DND-41 (cell line): ENCODE results near the gene DNASE2B.

ENCODE experiments used
- ATAC-seq: fragments of 200-7000 bp; cut with Tn5 transposase; 3 replicates; pipeline ENCODE4 v1.9.1; 2021; ENCODE audit warnings: low read depth; ENCODE audit not compliant: insufficient read depth
- DNase-seq: peaks from one replicate; pipeline ENCODE4 v3.0.0-alpha.2; 2020
- H2AFZ ChIP-seq: 2 replicates; pipeline ENCODE4 v1.6.0; 2012; ENCODE audit warnings: low read depth, low read length
- H3K27ac ChIP-seq: 2 replicates; pipeline ENCODE4 v1.5.1; 2012; ENCODE audit warnings: low read length, inconsistent platforms
- H3K27me3 ChIP-seq: fragments of 200-600 bp; sonication (generic); 2 replicates; pipeline ENCODE4 v1.6.0; 2012; ENCODE audit warnings: low read length, mild to moderate bottlenecking, inconsistent platforms; ENCODE audit not compliant: insufficient read depth, poor library complexity
- H3K36me3 ChIP-seq: 2 replicates; pipeline ENCODE4 v1.5.1; 2012; ENCODE audit warnings: low read length, inconsistent platforms; ENCODE audit not compliant: insufficient read depth
- H3K4me1 ChIP-seq: 2 replicates; pipeline ENCODE4 v1.5.1; 2012; ENCODE audit warnings: mild to moderate bottlenecking, low read length; ENCODE audit not compliant: insufficient read depth
- H3K4me2 ChIP-seq: 2 replicates; pipeline ENCODE4 v1.6.0; 2012; ENCODE audit warnings: mild to moderate bottlenecking, moderate library complexity, low read length, inconsistent platforms; ENCODE audit not compliant: insufficient read depth
- H3K4me3 ChIP-seq, 2 experiments: fragments of 200-600 bp in 1 of 2; shearing (Covaris generic) in 1 of 2; 2 replicates each; pipeline ENCODE4 v1.5.1; 2012 to 2016; ENCODE audit warnings: inconsistent platforms in 2 of 2, low read length in 2 of 2, mild to moderate bottlenecking in 2 of 2, low read depth in 1 of 2, moderate library complexity in 1 of 2
- H3K79me2 ChIP-seq: 2 replicates; pipeline ENCODE4 v1.6.0; 2012; ENCODE audit warnings: low read length, inconsistent platforms; ENCODE audit not compliant: insufficient read depth
- H3K9ac ChIP-seq: 2 replicates; pipeline ENCODE4 v1.6.0; 2012; ENCODE audit warnings: low read depth, mild to moderate bottlenecking, inconsistent platforms, low read length, moderate library complexity
- H3K9me3 ChIP-seq: 2 replicates; pipeline ENCODE4 v1.5.1; 2012; ENCODE audit warnings: low read length, moderate library complexity, mild to moderate bottlenecking, inconsistent platforms; ENCODE audit not compliant: insufficient read depth, severe bottlenecking
- H4K20me1 ChIP-seq: 2 replicates; pipeline ENCODE4 v1.6.0; 2012; ENCODE audit warnings: low read length; ENCODE audit not compliant: insufficient read depth
- EZH2 ChIP-seq: IDR thresholded peaks from 3 replicates; pipeline ENCODE4 v1.6.1; 2012; ENCODE audit warnings: borderline replicate concordance, low read depth, mild to moderate bottlenecking, moderate library complexity, low read length, inconsistent platforms; ENCODE audit not compliant: severe bottlenecking
- TF ChIP-seq, protein P1 (sequence below): IDR thresholded peaks from 2 replicates; pipeline ENCODE4 v1.5.1; 2012; ENCODE audit warnings: borderline replicate concordance, low read length, moderate library complexity, mild to moderate bottlenecking; ENCODE audit not compliant: poor library complexity, severe bottlenecking; ENCODE audit errors: extremely low read depth

DNASE2B gene

GRCh38 chr1:84390226-84390625 lies 8.1 kb upstream of the DNASE2B start:
- no peak overlapping the region for H3K4me3 ChIP-seq
- ATAC-seq = no peak

GRCh38 chr1:84401156-84401555 lies 2.9 kb downstream of the DNASE2B start:
- no peak overlapping the region for H3K4me2 ChIP-seq
- no peak for ATAC-seq
- H3K4me3 ChIP-seq = no peak overlapping the region

More at GRCh38 chr1:84390226-84390625, 8.1 kb upstream of the DNASE2B start:
- H3K4me1 ChIP-seq = no peaks in the 10 kb centered on the region
- H3K27me3 ChIP-seq = no peaks in the 10 kb centered on the region
- H4K20me1 ChIP-seq = no peaks in the 10 kb centered on the region
- H3K9me3 ChIP-seq = no peaks in the 10 kb centered on the region
- no peak overlapping the region for H3K9ac ChIP-seq
- no peak for DNase-seq
- H3K79me2 ChIP-seq = no peaks in the 10 kb centered on the region
- no peak overlapping the region for H2AFZ ChIP-seq
- H3K27ac ChIP-seq = no peak overlapping the region
- H3K36me3 ChIP-seq = no peaks in the 10 kb centered on the region
- TF ChIP-seq EZH2 = no peak
- TF ChIP-seq, protein P1, sequence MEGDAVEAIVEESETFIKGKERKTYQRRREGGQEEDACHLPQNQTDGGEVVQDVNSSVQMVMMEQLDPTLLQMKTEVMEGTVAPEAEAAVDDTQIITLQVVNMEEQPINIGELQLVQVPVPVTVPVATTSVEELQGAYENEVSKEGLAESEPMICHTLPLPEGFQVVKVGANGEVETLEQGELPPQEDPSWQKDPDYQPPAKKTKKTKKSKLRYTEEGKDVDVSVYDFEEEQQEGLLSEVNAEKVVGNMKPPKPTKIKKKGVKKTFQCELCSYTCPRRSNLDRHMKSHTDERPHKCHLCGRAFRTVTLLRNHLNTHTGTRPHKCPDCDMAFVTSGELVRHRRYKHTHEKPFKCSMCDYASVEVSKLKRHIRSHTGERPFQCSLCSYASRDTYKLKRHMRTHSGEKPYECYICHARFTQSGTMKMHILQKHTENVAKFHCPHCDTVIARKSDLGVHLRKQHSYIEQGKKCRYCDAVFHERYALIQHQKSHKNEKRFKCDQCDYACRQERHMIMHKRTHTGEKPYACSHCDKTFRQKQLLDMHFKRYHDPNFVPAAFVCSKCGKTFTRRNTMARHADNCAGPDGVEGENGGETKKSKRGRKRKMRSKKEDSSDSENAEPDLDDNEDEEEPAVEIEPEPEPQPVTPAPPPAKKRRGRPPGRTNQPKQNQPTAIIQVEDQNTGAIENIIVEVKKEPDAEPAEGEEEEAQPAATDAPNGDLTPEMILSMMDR = no peak
- no peak overlapping the region for H3K4me2 ChIP-seq

DNA sequence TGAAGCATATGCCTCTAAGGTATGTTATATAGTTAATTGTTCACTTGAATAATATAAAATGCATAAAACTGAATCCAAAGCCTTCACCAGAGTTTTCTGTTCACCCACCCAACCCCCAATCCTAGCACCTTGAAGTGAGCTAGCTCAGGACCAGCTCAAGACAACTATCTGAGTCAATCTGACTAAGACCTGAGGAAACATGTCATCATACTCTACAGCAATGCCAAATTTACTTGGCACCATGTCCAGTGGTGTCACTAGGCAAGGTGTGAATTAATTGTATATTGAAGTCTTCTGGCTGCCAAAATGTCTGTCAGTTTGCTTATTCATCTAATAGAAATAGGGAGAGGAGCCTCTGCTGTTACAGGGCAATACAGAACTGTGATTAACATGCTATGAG lies 3.8 kb downstream of the DNASE2B start:
- TF ChIP-seq, protein P1 = no peak
- TF ChIP-seq EZH2 = no peak
- no peaks in the 10 kb centered on the region for H3K4me1 ChIP-seq
- no peak overlapping the region for H3K27ac ChIP-seq
- H2AFZ ChIP-seq = no peak overlapping the region
- no peaks in the 10 kb centered on the region for H4K20me1 ChIP-seq
- H3K4me3 ChIP-seq = no peak overlapping the region
- no peaks in the 10 kb centered on the region for H3K36me3 ChIP-seq
- ATAC-seq (no peak), DNase-seq (no peak)
- H3K79me2 ChIP-seq = no peaks in the 10 kb centered on the region
- no peaks in the 10 kb centered on the region for H3K27me3 ChIP-seq
- no peak overlapping the region for H3K4me2 ChIP-seq
- H3K9ac ChIP-seq = no peak overlapping the region
- no peaks in the 10 kb centered on the region for H3K9me3 ChIP-seq

More at GRCh38 chr1:84401156-84401555, 2.9 kb downstream of the DNASE2B start:
- Histone ChIP-seq H3K36me3 (no peaks in the 10 kb centered on the region), H4K20me1 (no peaks in the 10 kb centered on the region), H3K79me2 (no peaks in the 10 kb centered on the region), H2AFZ (no peak overlapping the region), H3K9ac (no peak overlapping the region), H3K4me1 (no peaks in the 10 kb centered on the region), H3K9me3 (no peaks in the 10 kb centered on the region), H3K27me3 (no peaks in the 10 kb centered on the region), H3K27ac (no peak overlapping the region)
- no peak for TF ChIP-seq EZH2
- TF ChIP-seq, protein P1 = no peak
- no peak for DNase-seq

DNA sequence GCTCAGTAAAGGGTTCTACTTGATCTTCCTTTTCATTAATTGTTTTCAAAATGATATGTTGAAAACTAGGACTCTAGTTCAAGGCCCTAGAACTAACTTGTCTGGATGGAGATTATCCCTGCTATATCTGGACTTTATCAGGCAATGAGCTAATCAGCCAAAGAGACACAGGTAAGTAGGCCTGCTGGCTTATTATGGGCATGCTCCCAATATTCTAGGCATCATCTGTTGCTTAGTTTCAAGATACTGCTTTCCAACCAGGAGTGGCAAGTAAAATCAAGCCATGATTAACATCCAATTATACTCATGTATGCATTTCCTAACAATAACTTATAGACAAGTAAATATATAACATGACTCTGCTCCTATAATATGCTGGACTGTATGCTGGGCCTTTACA lies 4.2 kb downstream of the DNASE2B start:
- no peaks in the 10 kb centered on the region for H3K79me2 ChIP-seq
- no peaks in the 10 kb centered on the region for H4K20me1 ChIP-seq
- H2AFZ ChIP-seq = no peak overlapping the region
- H3K36me3 ChIP-seq = no peaks in the 10 kb centered on the region
- no peak overlapping the region for H3K4me2 ChIP-seq
- TF ChIP-seq, protein P1 = no peak
- no peak for TF ChIP-seq EZH2
- no peaks in the 10 kb centered on the region for H3K9me3 ChIP-seq
- H3K9ac ChIP-seq = no peak overlapping the region
- H3K4me3 ChIP-seq = no peak overlapping the region
- H3K4me1 ChIP-seq = no peaks in the 10 kb centered on the region
- ATAC-seq (no peak), DNase-seq (no peak)
- H3K27me3 ChIP-seq = no peaks in the 10 kb centered on the region
- H3K27ac ChIP-seq = no peak overlapping the region
